Occipital lobe (tissue), 2 donors: ENCODE results near the gene TPD52L2. TPM values are rescaled to one million over a fixed set of nuclear protein-coding genes. Genes with fewer than 3 reads are reported as not detected.
"Not testable (repeated sequence)": the region's sequence is repeated elsewhere in the genome, so short reads cannot be mapped to it uniquely, and the experiment has no call there.

Experiments
- DNase-seq: peaks from one replicate; lab custom pipeline; 2025; lab: John Stamatoyannopoulos, UW
- total RNA-seq: library from RNA; depleted of rRNA; stranded (reverse); fragments of >200 nt; gene quantifications from one replicate; pipeline ENCODE4 v1.2.3, GENCODE V29; 2014

Gene TPD52L2
- total RNA-seq, 1 donor from 2014 or later: 20.3 TPM

GRCh38 chr20:63895202-63895951 is 30.3 kb downstream of the TPD52L2 start:
- no peak for DNase-seq

- DNase-seq: no peak
Observed at GRCh38 chr20:63895952-63896263, 30.8 kb downstream of the TPD52L2 start.

- no peak for DNase-seq
Observed at GRCh38 chr20:63896264-63897105, 31.4 kb downstream of the TPD52L2 start.

GRCh38 chr20:63897978-63898561 is 33.0 kb downstream of the TPD52L2 start:
- no peak for DNase-seq

- no peak for DNase-seq
Observed at GRCh38 chr20:63898882-63899558, 34.0 kb downstream of the TPD52L2 start.

GRCh38 chr20:63900413-63900812 is 35.3 kb downstream of the TPD52L2 start:
- DNase-seq: no peak

- no peak for DNase-seq
Observed at GRCh38 chr20:63903796-63904561, 38.9 kb downstream of the TPD52L2 start.

- DNase-seq: no peak
Observed at GRCh38 chr20:63908008-63908682, 43.1 kb downstream of the TPD52L2 start.

GRCh38 chr20:63911176-63911575 is 46.1 kb downstream of the TPD52L2 start:
- DNase-seq: no peak

GRCh38 chr20:63913768-63914167 is 48.7 kb downstream of the TPD52L2 start:
- no peak for DNase-seq

- DNase-seq: no peak
Observed at GRCh38 chr20:63915471-63915870, 50.4 kb downstream of the TPD52L2 start.

GRCh38 chr20:63916371-63916939 is 51.4 kb downstream of the TPD52L2 start:
- not testable (repeated sequence) for DNase-seq

GRCh38 chr20:63917811-63918210 is 52.7 kb downstream of the TPD52L2 start:
- peak; percentile 64 for DNase-seq

GRCh38 chr20:63919130-63919529 is 54.1 kb downstream of the TPD52L2 start:
- no peak for DNase-seq

GRCh38 chr20:63920226-63920625 is 55.2 kb downstream of the TPD52L2 start:
- no peak for DNase-seq

- no peak for DNase-seq
Observed at GRCh38 chr20:63923651-63924050, 58.6 kb downstream of the TPD52L2 start.

- no peak for DNase-seq
Observed at GRCh38 chr20:63924241-63924640, 59.2 kb downstream of the TPD52L2 start.

GRCh38 chr20:63926298-63926697 is 61.2 kb downstream of the TPD52L2 start:
- no peak for DNase-seq

GRCh38 chr20:63929071-63929470 is 64.0 kb downstream of the TPD52L2 start:
- no peak for DNase-seq

GRCh38 chr20:63929473-63929883 is 64.4 kb downstream of the TPD52L2 start:
- not testable (repeated sequence) for DNase-seq
